ENCODE results near the gene SEZ6L.

Gene SEZ6L

DNA sequence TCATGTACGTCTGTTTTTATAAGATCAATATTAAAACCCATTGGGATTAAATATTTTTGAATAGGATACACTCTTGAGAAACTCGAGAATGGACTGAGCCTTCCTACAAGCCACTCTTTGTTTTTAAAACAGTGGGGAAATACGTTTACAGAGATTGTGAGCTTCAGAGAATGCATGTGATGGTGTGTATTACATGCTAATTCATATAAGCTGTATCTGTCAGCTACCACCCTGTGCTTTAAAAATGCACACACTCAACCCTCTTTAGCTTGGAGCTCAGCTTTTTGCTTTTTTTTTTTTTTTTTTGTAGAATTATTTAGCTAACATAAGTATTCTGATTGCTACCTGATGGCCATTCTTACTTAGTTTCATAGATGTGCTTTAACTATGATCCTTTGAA is 213.5 kb downstream of the SEZ6L start:
- Histone ChIP-seq H3K4me3 (ENCODE audit: low read depth in 1 of 2, low read length in 1 of 2) (no peak overlapping the region), H3K27me3 (peaks cover 21% of the 10 kb centered on the region)

DNA sequence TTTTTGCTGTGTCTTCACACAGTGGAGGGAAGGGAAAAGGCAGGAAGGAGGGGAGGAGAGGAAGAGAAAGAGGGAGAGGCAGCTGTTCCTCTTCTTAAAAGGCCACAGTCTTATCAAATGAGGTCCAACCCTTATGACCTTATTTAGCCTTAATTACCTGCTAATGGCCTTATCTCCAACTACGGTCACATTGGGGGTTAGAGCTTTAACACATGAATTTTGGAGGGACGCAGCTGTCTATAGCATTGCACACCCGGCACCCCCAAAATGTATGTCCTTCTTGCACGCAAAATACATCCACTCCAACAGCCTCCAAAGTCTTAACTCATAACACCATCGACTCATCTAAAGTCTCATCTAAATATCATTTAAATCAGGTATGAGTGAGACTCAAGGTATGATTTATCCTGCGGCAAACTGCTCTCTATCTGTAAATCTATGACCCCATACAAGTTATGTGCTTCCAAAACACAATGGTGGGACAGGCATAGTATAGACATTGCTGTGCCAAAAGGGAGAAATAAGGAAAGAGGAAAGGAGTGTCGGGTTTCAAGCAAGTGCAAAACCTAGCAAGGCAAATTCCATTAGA is 214.8 kb downstream of the SEZ6L start:
- peaks cover 0 to 8% of the 10 kb centered on the region in 2 experiments for H3K4me1 ChIP-seq (ENCODE audit: control insufficient read depth in 1 of 2, insufficient read depth in 1 of 2, low read depth in 1 of 2, low read length in 1 of 2)
- TF ChIP-seq, protein P1, sequence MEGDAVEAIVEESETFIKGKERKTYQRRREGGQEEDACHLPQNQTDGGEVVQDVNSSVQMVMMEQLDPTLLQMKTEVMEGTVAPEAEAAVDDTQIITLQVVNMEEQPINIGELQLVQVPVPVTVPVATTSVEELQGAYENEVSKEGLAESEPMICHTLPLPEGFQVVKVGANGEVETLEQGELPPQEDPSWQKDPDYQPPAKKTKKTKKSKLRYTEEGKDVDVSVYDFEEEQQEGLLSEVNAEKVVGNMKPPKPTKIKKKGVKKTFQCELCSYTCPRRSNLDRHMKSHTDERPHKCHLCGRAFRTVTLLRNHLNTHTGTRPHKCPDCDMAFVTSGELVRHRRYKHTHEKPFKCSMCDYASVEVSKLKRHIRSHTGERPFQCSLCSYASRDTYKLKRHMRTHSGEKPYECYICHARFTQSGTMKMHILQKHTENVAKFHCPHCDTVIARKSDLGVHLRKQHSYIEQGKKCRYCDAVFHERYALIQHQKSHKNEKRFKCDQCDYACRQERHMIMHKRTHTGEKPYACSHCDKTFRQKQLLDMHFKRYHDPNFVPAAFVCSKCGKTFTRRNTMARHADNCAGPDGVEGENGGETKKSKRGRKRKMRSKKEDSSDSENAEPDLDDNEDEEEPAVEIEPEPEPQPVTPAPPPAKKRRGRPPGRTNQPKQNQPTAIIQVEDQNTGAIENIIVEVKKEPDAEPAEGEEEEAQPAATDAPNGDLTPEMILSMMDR (IDR thresholded peaks at IDR 0.05): no peak
- peaks cover 26% of the 10 kb centered on the region for H3K27me3 ChIP-seq
- no peaks in the 10 kb centered on the region for H3K9me3 ChIP-seq
- H3K27ac ChIP-seq: no peak overlapping the region
- H3K36me3 ChIP-seq: no peaks in the 10 kb centered on the region
- no peak overlapping the region for H3K4me3 ChIP-seq (ENCODE audit: low read depth in 1 of 2, low read length in 1 of 2)

More for the DNA sequence above, 213.5 kb downstream of the SEZ6L start:
- TF ChIP-seq, protein P1 (IDR thresholded peaks at IDR 0.05): no peak
- Histone ChIP-seq H3K36me3 (no peaks in the 10 kb centered on the region), H3K4me1 (ENCODE audit: control insufficient read depth in 1 of 2, insufficient read depth in 1 of 2, low read depth in 1 of 2, low read length in 1 of 2) (peaks cover 0 to 8% of the 10 kb centered on the region in 2 experiments), H3K27ac (no peak overlapping the region), H3K9me3 (no peaks in the 10 kb centered on the region)

DNA sequence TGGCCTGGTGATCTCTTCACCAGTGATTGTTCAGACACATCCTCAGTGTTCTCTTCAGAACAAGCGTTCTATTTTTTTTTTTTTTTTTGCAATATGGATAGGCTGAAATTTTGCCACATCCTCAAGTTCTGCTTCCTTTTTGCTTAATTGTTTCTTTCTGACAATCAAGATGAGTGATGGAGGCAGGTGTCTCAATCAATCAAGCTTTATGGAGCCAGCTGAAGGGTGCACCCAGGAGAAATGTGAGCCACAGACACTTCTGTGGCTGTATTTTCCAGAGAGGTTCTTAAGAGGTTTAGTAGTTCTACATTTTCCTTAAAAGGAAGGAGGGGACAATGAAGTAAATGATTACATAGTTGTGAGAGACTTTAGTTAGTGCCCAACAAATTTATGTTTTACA is 215.9 kb downstream of the SEZ6L start:
- TF ChIP-seq, protein P1 (IDR thresholded peaks at IDR 0.05): no peak

DNA sequence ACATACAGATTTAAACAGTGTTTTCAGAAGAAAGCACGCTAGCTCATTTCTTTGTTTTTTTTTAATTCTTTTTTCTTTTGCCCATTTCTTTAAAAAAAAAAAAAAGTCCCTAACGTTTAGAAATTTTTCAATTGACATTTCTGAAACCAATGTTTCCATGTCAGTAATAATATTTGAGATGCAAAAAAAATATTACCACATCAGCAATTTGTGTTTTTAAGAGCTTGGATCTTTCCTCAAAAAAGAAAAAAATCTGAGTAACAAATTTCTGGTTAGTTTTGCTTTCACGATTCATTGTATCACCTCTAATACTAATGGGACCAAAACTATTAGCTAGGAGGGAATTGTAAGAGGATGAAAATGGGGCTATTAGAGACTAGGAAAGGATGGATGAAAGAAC is 219.9 kb downstream of the SEZ6L start:
- Histone ChIP-seq H3K36me3 (no peaks in the 10 kb centered on the region), H3K4me1 (ENCODE audit: control insufficient read depth in 1 of 2, insufficient read depth in 1 of 2, low read depth in 1 of 2, low read length in 1 of 2) (peaks cover 0 to 8% of the 10 kb centered on the region in 2 experiments), H3K9me3 (no peaks in the 10 kb centered on the region), H3K4me3 (ENCODE audit: low read depth in 1 of 2, low read length in 1 of 2) (no peak overlapping the region), H3K27ac (no peak overlapping the region), H3K27me3 (peaks cover 5% of the 10 kb centered on the region)
- TF ChIP-seq, protein P1 (IDR thresholded peaks at IDR 0.05): no peak

More for the DNA sequence above, 215.9 kb downstream of the SEZ6L start:
- Histone ChIP-seq H3K27me3 (peaks cover 21% of the 10 kb centered on the region), H3K4me1 (ENCODE audit: control insufficient read depth in 1 of 2, insufficient read depth in 1 of 2, low read depth in 1 of 2, low read length in 1 of 2) (peaks cover 0 to 8% of the 10 kb centered on the region in 2 experiments), H3K27ac (no peak overlapping the region), H3K36me3 (no peaks in the 10 kb centered on the region), H3K9me3 (no peaks in the 10 kb centered on the region), H3K4me3 (ENCODE audit: low read depth in 1 of 2, low read length in 1 of 2) (no peak overlapping the region)

DNA sequence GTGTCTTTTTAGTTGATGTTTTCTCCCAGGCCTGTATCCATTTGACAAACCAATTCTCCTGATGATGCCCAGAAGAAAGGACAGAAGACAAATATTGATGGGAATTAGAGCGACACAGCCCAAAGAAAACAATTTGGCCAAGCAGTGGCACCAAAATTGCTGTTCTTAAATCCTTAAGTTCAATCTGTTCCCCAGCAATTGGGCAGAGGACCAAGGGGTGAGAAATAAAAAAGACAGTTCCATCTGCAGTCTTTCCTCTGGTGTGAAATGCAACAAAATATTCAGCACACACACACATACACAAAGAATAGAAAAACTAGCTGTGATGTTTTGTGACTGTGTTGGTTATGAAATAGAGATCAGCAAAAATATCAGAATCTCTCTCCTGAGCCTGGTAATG is 221.8 kb downstream of the SEZ6L start:
- H3K4me3 ChIP-seq (ENCODE audit: low read depth in 1 of 2, low read length in 1 of 2): no peak overlapping the region
- peaks cover 5% of the 10 kb centered on the region for H3K27me3 ChIP-seq
- H3K27ac ChIP-seq: no peak overlapping the region
- no peaks in the 10 kb centered on the region for H3K36me3 ChIP-seq
- no peaks in the 10 kb centered on the region for H3K4me1 ChIP-seq (ENCODE audit: control insufficient read depth in 1 of 2, insufficient read depth in 1 of 2, low read depth in 1 of 2, low read length in 1 of 2)
- H3K9me3 ChIP-seq: no peaks in the 10 kb centered on the region
- TF ChIP-seq, protein P1 (IDR thresholded peaks at IDR 0.05): no peak

All from neutrophil (primary cell).